SH-SY5Y (cell line): ENCODE results near the gene CDADC1.

Experiments
- GATA2 ChIP-seq: IDR thresholded peaks from 2 replicates; pipeline ENCODE4 v1.6.1; 2011; ENCODE audit warnings: mild to moderate bottlenecking, low read depth, low read length
- GATA3 ChIP-seq: IDR thresholded peaks from 2 replicates; pipeline ENCODE4 v1.6.1; 2011; ENCODE audit warnings: low read depth, mild to moderate bottlenecking, low read length, moderate library complexity

DNA sequence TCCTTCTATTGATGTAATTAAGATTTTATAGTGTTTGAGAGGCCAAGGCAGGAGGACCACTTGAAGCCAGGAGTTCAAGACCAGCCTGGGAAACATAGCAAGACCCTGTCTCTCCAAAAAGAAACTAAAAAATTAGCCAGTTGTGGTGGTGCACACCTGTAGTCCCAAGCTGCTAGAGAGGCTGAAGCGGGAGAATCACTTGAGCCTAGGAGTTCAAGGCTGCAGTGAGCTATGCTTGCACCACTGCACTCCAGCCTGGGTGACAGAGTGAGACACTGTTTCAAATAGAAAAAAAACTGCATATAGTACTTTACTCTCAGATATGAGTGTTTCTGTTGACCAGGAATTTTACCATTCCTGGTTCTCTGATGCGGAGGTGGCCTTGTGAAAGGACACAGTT lies 48.9 kb downstream of the CDADC1 start:
- no peak for TF ChIP-seq GATA2
- no peak for TF ChIP-seq GATA3
